Liver (tissue), 9 donors: Measurements from ENCODE around the gene GCNT2. TPM values are rescaled to one million over a fixed set of nuclear protein-coding genes. Genes with fewer than 3 reads are reported as not detected.

Experiments
- DNase-seq: peaks from one replicate; pipeline ENCODE4 v3.0.0-alpha.2; 2017; ENCODE audit warnings: low spot score
- H3K27ac ChIP-seq, 2 donors: one replicate each; pipeline ENCODE4 v1.7.0; 2013; ENCODE audit warnings: inconsistent platforms in 2 of 2, low read length in 2 of 2, control low read depth in 1 of 2, low read depth in 1 of 2, mild to moderate bottlenecking in 1 of 2
- H3K27me3 ChIP-seq, 4 donors: one replicate each; pipeline versions ENCODE4 v1.6.1 to v1.7.0; 2013; ENCODE audit warnings: low read length in 3 of 4, inconsistent platforms in 1 of 4, mild to moderate bottlenecking in 1 of 4, moderate library complexity in 1 of 4; ENCODE audit not compliant: control insufficient read depth in 4 of 4, insufficient read depth in 4 of 4
- H3K36me3 ChIP-seq, 4 donors: one replicate each; pipeline versions ENCODE4 v1.6.1 to v1.7.0; 2013; ENCODE audit warnings: low read length in 3 of 4, mild to moderate bottlenecking in 3 of 4, low read depth in 1 of 4, moderate library complexity in 1 of 4; ENCODE audit not compliant: control insufficient read depth in 4 of 4, insufficient read depth in 3 of 4
- H3K4me1 ChIP-seq, 4 donors: one replicate each; pipeline versions ENCODE4 v1.6.1 to v1.7.0; 2013; ENCODE audit warnings: low read length in 3 of 4, mild to moderate bottlenecking in 3 of 4, moderate library complexity in 1 of 4; ENCODE audit not compliant: control insufficient read depth in 4 of 4, insufficient read depth in 4 of 4
- H3K4me3 ChIP-seq, 3 donors: one replicate each; pipeline versions ENCODE4 v1.6.1 to v1.7.0; 2013; ENCODE audit warnings: low read length in 3 of 3, control low read depth in 1 of 3, low read depth in 1 of 3, mild to moderate bottlenecking in 1 of 3
- H3K9ac ChIP-seq, 2 donors: one replicate each; pipeline ENCODE4 v1.7.0; 2013; ENCODE audit warnings: low read length in 2 of 2, mild to moderate bottlenecking in 2 of 2, moderate library complexity in 2 of 2, control low read depth in 1 of 2, low read depth in 1 of 2
- H3K9me3 ChIP-seq, 4 donors: one replicate each; pipeline versions ENCODE4 v1.6.1 to v1.7.0; 2013; ENCODE audit warnings: low read length in 3 of 4; ENCODE audit not compliant: control insufficient read depth in 4 of 4
- EGR1 ChIP-seq, 2 donors: IDR thresholded peaks; 2 replicates each; pipeline ENCODE4 v1.6.1; 2016 to 2018; ENCODE audit warnings: antibody characterized with exemption in 2 of 2, low read depth in 2 of 2
- FOXA1 ChIP-seq: IDR thresholded peaks from 2 replicates; pipeline ENCODE4 v1.6.1; 2016; ENCODE audit warnings: antibody characterized with exemption
- GABPA ChIP-seq, 2 donors: IDR thresholded peaks in 1 of 2; conservative IDR thresholded peaks in 1 of 2; 2 replicates each; pipeline ENCODE4 v1.6.1; 2016; ENCODE audit warnings: antibody characterized with exemption in 2 of 2, mild to moderate bottlenecking in 1 of 2, moderate library complexity in 1 of 2
- HNF4A ChIP-seq, 2 donors: conservative IDR thresholded peaks; 2 replicates each; pipeline ENCODE4 v1.6.1; 2016; ENCODE audit warnings: antibody characterized with exemption in 2 of 2, mild to moderate bottlenecking in 2 of 2
- NR2F2 ChIP-seq: IDR thresholded peaks from 2 replicates; pipeline ENCODE4 v1.6.1; 2016; ENCODE audit warnings: antibody characterized with exemption
- RXRA ChIP-seq, 2 donors: IDR thresholded peaks; 2 replicates each; pipeline ENCODE4 v1.6.1; 2017 to 2018; ENCODE audit warnings: antibody characterized with exemption in 2 of 2, mild to moderate bottlenecking in 1 of 2
- SP1 ChIP-seq: IDR thresholded peaks from 2 replicates; pipeline ENCODE4 v1.6.1; 2018; ENCODE audit warnings: antibody characterized with exemption, mild to moderate bottlenecking
- whole genome bisulfite sequencing: extraction: QIAGEN DNeasy Blood & Tissue Kit; methylation state at CpG from one replicate; pipeline ENCODE4 v1.1.7; 2013; 5-methylcytosine and 5-hydroxymethylcytosine counted together
- polyA plus RNA-seq, 2 donors: library from polyadenylated mRNA; stranded (reverse) in 1 of 2; unstranded in 1 of 2; fragments of 200-250 nt in 1 of 2; fragments of >200 nt in 1 of 2; fragmentation: Nextera tagmentation in 1 of 2; extraction: Ambion mirVana in 1 of 2; gene quantifications; one replicate each; pipeline versions ENCODE4 v1.2.1 to v1.2.3, GENCODE V29; 2013 to 2015
- total RNA-seq, 2 donors: library from RNA; depleted of rRNA; stranded (reverse); fragments of >200 nt; gene quantifications; one replicate each; pipeline ENCODE4 v1.2.3, GENCODE V29; 2014
- TF ChIP-seq, protein P1 (sequence below): IDR thresholded peaks from 2 replicates; pipeline ENCODE4 v1.6.1; 2016; ENCODE audit warnings: antibody characterized with exemption, mild to moderate bottlenecking
- TF ChIP-seq, protein P2 (sequence below): IDR thresholded peaks from 2 replicates; pipeline ENCODE4 v1.6.1; 2016; ENCODE audit warnings: antibody characterized with exemption
- TF ChIP-seq, protein P3 (sequence below): IDR thresholded peaks from 2 replicates; pipeline ENCODE4 v1.6.1; 2016; ENCODE audit warnings: antibody characterized with exemption
- donor health status: healthy.
- donor health status: healthy.
- donor health status: healthy.
- donor health status: healthy.
- donor health status: healthy.

The GCNT2 gene
- total and polyA plus RNA-seq, 4 donors, result 2.8 to 16.7 (median 4.2) TPM

DNA sequence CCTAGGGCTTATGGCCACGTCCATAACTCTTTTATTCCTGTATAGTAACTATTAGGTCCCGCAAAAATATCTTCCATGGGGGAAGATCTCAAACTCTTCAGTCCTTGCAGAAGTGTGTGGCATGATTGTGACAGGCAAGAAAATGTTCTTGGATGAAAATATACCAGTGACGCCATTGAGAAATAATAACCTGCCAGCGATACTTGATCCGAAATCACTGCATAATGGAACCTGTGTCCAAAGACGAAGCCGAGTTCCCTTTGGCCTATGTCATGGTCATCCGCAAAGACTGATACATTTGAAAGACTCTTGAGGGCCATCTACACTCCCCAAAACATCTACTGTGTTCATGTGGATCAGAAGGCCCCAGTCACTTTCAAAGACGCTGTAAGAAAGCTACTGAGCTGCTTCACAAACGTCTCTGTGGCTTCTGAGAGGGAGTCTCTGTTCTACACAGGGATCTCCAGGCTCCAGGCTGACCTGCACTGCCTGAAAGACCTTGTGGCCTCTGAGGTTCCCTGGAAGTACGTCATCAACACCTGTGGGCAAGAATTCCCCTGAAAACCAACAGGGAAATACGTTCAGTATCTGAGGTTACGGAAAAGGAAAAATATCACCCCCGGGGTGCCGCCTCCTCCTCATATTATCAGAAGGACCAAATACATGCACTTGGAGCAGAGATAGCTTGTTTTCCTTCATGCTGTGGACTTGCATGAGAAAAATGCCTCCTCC is 6.9 kb upstream of the GCNT2 start:
- H3K27ac ChIP-seq, result no peak overlapping the region
- H3K27me3 ChIP-seq, result no peaks in the 10 kb centered on the region
- WGBS, result 84% methylated on average over 15 of the region's 15 CpGs
- no peak overlapping the region for H3K9ac ChIP-seq
- H3K4me1 ChIP-seq, result peaks cover 0 to 9% (median 0%) of the 10 kb centered on the region in 4 donors
- H3K36me3 ChIP-seq, result no peaks in the 10 kb centered on the region
- TF ChIP-seq FOXA1 (no peak), EGR1 (IDR thresholded peaks at IDR 0.05; ENCODE audit: low read depth in 2 of 2) (no peak), NR2F2 (no peak), HNF4A (conservative IDR thresholded peaks at IDR 0.05) (no peak)
- TF ChIP-seq, protein P1, sequence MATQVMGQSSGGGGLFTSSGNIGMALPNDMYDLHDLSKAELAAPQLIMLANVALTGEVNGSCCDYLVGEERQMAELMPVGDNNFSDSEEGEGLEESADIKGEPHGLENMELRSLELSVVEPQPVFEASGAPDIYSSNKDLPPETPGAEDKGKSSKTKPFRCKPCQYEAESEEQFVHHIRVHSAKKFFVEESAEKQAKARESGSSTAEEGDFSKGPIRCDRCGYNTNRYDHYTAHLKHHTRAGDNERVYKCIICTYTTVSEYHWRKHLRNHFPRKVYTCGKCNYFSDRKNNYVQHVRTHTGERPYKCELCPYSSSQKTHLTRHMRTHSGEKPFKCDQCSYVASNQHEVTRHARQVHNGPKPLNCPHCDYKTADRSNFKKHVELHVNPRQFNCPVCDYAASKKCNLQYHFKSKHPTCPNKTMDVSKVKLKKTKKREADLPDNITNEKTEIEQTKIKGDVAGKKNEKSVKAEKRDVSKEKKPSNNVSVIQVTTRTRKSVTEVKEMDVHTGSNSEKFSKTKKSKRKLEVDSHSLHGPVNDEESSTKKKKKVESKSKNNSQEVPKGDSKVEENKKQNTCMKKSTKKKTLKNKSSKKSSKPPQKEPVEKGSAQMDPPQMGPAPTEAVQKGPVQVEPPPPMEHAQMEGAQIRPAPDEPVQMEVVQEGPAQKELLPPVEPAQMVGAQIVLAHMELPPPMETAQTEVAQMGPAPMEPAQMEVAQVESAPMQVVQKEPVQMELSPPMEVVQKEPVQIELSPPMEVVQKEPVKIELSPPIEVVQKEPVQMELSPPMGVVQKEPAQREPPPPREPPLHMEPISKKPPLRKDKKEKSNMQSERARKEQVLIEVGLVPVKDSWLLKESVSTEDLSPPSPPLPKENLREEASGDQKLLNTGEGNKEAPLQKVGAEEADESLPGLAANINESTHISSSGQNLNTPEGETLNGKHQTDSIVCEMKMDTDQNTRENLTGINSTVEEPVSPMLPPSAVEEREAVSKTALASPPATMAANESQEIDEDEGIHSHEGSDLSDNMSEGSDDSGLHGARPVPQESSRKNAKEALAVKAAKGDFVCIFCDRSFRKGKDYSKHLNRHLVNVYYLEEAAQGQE, result no peak
- no peak for DNase-seq
- H3K4me3 ChIP-seq, result no peak overlapping the region
- no peaks in the 10 kb centered on the region for H3K9me3 ChIP-seq

DNA sequence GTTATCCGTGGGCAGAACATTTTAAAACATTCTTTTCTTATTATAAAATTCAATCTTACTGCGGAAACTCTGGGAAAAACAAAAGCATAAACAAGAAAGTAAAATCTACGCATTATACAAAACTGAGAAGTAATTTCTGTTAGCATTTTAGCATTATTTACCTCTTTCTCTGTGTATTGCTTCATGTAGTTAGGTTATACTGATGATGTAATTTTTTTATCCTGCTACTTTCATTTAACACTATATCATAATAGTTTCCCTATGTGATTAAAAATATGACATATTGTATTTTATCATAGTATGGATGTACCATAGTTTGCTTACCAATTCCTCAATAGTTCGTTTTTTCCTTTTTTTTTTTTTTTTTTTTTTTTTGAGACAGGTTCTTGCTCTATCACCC is 4.2 kb upstream of the GCNT2 start:
- H3K36me3 ChIP-seq, result no peaks in the 10 kb centered on the region
- H3K9me3 ChIP-seq, result no peaks in the 10 kb centered on the region
- no peak overlapping the region for H3K9ac ChIP-seq
- no peak overlapping the region for H3K4me3 ChIP-seq
- no peak overlapping the region for H3K27ac ChIP-seq
- WGBS, result 87% methylated on average over 4 of the region's 4 CpGs
- DNase-seq, result no peak
- TF ChIP-seq HNF4A (conservative IDR thresholded peaks at IDR 0.05), result no peak
- no peak for TF ChIP-seq NR2F2
- TF ChIP-seq, protein P2, sequence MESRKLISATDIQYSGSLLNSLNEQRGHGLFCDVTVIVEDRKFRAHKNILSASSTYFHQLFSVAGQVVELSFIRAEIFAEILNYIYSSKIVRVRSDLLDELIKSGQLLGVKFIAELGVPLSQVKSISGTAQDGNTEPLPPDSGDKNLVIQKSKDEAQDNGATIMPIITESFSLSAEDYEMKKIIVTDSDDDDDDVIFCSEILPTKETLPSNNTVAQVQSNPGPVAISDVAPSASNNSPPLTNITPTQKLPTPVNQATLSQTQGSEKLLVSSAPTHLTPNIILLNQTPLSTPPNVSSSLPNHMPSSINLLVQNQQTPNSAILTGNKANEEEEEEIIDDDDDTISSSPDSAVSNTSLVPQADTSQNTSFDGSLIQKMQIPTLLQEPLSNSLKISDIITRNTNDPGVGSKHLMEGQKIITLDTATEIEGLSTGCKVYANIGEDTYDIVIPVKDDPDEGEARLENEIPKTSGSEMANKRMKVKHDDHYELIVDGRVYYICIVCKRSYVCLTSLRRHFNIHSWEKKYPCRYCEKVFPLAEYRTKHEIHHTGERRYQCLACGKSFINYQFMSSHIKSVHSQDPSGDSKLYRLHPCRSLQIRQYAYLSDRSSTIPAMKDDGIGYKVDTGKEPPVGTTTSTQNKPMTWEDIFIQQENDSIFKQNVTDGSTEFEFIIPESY, result no peak
- no peak for TF ChIP-seq SP1
- TF ChIP-seq, protein P3, sequence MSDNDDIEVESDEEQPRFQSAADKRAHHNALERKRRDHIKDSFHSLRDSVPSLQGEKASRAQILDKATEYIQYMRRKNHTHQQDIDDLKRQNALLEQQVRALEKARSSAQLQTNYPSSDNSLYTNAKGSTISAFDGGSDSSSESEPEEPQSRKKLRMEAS, result no peak
- no peak for TF ChIP-seq GABPA (IDR thresholded peaks at IDR 0.05 in 1 of 2, conservative IDR thresholded peaks at IDR 0.05 in 1 of 2)
- TF ChIP-seq RXRA (IDR thresholded peaks at IDR 0.05), result no peak
- no peaks in the 10 kb centered on the region for H3K27me3 ChIP-seq
- no peaks in the 10 kb centered on the region for H3K4me1 ChIP-seq
